Spleen (tissue), 11 donors: ENCODE measurements around the gene ASH1L. TPM values are rescaled to one million over a fixed set of nuclear protein-coding genes. Genes with fewer than 3 reads are reported as not detected.

Experiments used
- DNase-seq: peaks from one replicate; pipeline ENCODE4 v3.0.0-alpha.2; 2020
- H3K27ac ChIP-seq, 8 donors: fragments of 200-600 bp; sonication (generic) in 7 of 8; 1 replicate in 4 of 8; 2 replicates in 4 of 8; pipeline versions ENCODE4 v1.5.0 to v1.8.0; 2016 to 2021; ENCODE audit warnings: inconsistent platforms in 4 of 8, mild to moderate bottlenecking in 4 of 8, moderate library complexity in 1 of 8
- H3K27me3 ChIP-seq, 7 donors: fragments of 200-600 bp; sonication (generic) in 6 of 7; replicated peaks in 1 of 7; 1 replicate in 4 of 7; 2 replicates in 3 of 7; pipeline versions ENCODE4 v1.5.0 to v1.8.0; 2016 to 2021; ENCODE audit warnings: inconsistent platforms in 3 of 7, mild to moderate bottlenecking in 1 of 7
- H3K36me3 ChIP-seq, 6 donors: fragments of 200-600 bp; sonication (generic) in 5 of 6; 1 replicate in 4 of 6; 2 replicates in 2 of 6; pipeline versions ENCODE4 v1.5.0 to v1.8.0; 2016 to 2021; ENCODE audit warnings: inconsistent platforms in 2 of 6
- H3K4me1 ChIP-seq, 6 donors: fragments of 200-600 bp; sonication (generic) in 5 of 6; 1 replicate in 3 of 6; 2 replicates in 3 of 6; pipeline versions ENCODE4 v1.5.0 to v1.8.0; 2016 to 2021; ENCODE audit warnings: inconsistent platforms in 3 of 6
- H3K4me3 ChIP-seq, 8 donors: fragments of 200-600 bp; sonication (generic) in 7 of 8; 1 replicate in 4 of 8; 2 replicates in 4 of 8; pipeline versions ENCODE4 v1.5.0 to v1.8.0; 2016 to 2021; ENCODE audit warnings: inconsistent platforms in 4 of 8, mild to moderate bottlenecking in 4 of 8, moderate library complexity in 2 of 8
- H3K9me3 ChIP-seq, 8 donors: fragments of 200-600 bp; sonication (generic) in 7 of 8; 1 replicate in 4 of 8; 2 replicates in 4 of 8; pipeline versions ENCODE4 v1.5.0 to v1.8.0; 2016 to 2021; ENCODE audit warnings: inconsistent platforms in 4 of 8
- POLR2A ChIP-seq, 3 donors: fragments of 450-650 bp; IDR thresholded peaks; one replicate each; pipeline ENCODE4 v1.5.1; 2017; ENCODE audit warnings: antibody characterized with exemption in 3 of 3, mild to moderate bottlenecking in 1 of 3
- POLR2AphosphoS5 ChIP-seq, 3 donors: sonication (generic); formaldehyde crosslinking; IDR thresholded peaks; one replicate each; pipeline ENCODE4 v1.5.1; 2017; ENCODE audit warnings: antibody characterized with exemption in 3 of 3
- WGBS, 5 donors: extraction: QIAGEN DNeasy Blood & Tissue Kit in 3 of 5; methylation state at CpG; one replicate each; pipeline versions ENCODE4 v1.1.5 to v1.1.7; 2013 to 2018; 5-methylcytosine and 5-hydroxymethylcytosine counted together
- intact Hi-C: fragments of 100-400 bp; cut with DNase I; formaldehyde crosslinking; loops from one replicate; pipeline ENCODE4 v1.15.0; 2023; ENCODE audit warnings: low total_unique reads
- polyA plus RNA-seq, 3 donors: library from polyadenylated mRNA; stranded (reverse); fragments of 200-250 nt; gene quantifications; one replicate each; pipeline ENCODE4 v1.2.1, GENCODE V29; 2013
- total RNA-seq, 7 donors: library from RNA; depleted of rRNA in 3 of 7; stranded (reverse); fragments of >200 nt in 3 of 7; fragmentation: NEBNext Ultra II Directional in 4 of 7; extraction: Animal tissue kit (Norgen Biotek cat#: 25700) in 4 of 7; gene quantifications; one replicate each; pipeline versions ENCODE4 v1.1.0 to v1.2.1, GENCODE V29; 2016 to 2021
- TF ChIP-seq, protein P1 (sequence below), 11 experiments: fragments of 200-600 bp in 7 of 11; fragments of 450-650 bp in 4 of 11; sonication (generic) in 4 of 11; IDR thresholded peaks in 8 of 11; conservative IDR thresholded peaks in 3 of 11; 1 replicate in 7 of 11; 2 replicates in 4 of 11; pipeline versions ENCODE4 v1.4.0 to v1.8.0; 2016 to 2021; ENCODE audit warnings: antibody characterized with exemption in 11 of 11, inconsistent platforms in 4 of 11, mild to moderate bottlenecking in 1 of 11
- donor health status: healthy with polysubstance abuse.
- donor health status: DM: no; HTN: no; CAD: no; lungs with moderate emphysema.
- donor health status: DM: no; HTN: no; CAD: no.
- donor health status: Bipolar disorder and iron deficiency.
- donor health status: healthy.
- donor health status: DM: no; HTN: no; CAD: no.
- donor health status: DM: yes; HTN: yes; CAD: no.

Gene ASH1L
- total and polyA plus RNA-seq, 10 donors, result 2.5 to 89.8 (median 69.1) TPM

DNA sequence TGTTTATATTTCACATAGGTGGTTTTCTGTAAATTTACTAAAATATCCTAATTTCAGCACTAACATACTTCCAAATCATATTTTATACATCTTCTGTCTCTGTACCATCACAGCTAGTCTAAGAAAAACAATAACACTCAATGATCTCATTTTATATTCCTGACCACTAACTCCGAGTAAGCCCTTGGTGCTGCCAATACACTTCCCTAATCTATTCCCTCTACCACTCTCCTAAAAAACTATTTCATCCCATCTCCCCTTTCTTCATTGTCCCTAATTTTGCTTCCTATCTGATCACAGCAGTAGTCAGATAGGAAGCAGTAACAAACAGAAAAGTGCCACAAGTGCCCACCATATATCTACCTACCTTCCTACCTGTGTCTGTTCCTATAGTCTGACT lies 36.2 kb downstream of the ASH1L start:
- intact Hi-C loops, result no loop called here
- no peak overlapping the region for H3K27ac ChIP-seq
- TF ChIP-seq POLR2A (IDR thresholded peaks at IDR 0.05), result no peak
- TF ChIP-seq, protein P1, sequence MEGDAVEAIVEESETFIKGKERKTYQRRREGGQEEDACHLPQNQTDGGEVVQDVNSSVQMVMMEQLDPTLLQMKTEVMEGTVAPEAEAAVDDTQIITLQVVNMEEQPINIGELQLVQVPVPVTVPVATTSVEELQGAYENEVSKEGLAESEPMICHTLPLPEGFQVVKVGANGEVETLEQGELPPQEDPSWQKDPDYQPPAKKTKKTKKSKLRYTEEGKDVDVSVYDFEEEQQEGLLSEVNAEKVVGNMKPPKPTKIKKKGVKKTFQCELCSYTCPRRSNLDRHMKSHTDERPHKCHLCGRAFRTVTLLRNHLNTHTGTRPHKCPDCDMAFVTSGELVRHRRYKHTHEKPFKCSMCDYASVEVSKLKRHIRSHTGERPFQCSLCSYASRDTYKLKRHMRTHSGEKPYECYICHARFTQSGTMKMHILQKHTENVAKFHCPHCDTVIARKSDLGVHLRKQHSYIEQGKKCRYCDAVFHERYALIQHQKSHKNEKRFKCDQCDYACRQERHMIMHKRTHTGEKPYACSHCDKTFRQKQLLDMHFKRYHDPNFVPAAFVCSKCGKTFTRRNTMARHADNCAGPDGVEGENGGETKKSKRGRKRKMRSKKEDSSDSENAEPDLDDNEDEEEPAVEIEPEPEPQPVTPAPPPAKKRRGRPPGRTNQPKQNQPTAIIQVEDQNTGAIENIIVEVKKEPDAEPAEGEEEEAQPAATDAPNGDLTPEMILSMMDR (IDR thresholded peaks at IDR 0.05 in 8 of 11, conservative IDR thresholded peaks at IDR 0.05 in 3 of 11), result no peak
- no peak for TF ChIP-seq POLR2AphosphoS5 (IDR thresholded peaks at IDR 0.05)
- no peak for DNase-seq
- H3K27me3 ChIP-seq, result no peaks in the 10 kb centered on the region
- peaks cover 0 to under 1% (median 0%) of the 10 kb centered on the region in 6 donors for H3K36me3 ChIP-seq
- no peak overlapping the region for H3K4me3 ChIP-seq
- 83 to 94% (median 89%) methylated on average over 1 of the region's 1 CpG for WGBS, 5 donors
- H3K9me3 ChIP-seq, result no peaks in the 10 kb centered on the region
- H3K4me1 ChIP-seq, result peaks cover 11 to 99% (median 47%) of the 10 kb centered on the region in 6 donors

DNA sequence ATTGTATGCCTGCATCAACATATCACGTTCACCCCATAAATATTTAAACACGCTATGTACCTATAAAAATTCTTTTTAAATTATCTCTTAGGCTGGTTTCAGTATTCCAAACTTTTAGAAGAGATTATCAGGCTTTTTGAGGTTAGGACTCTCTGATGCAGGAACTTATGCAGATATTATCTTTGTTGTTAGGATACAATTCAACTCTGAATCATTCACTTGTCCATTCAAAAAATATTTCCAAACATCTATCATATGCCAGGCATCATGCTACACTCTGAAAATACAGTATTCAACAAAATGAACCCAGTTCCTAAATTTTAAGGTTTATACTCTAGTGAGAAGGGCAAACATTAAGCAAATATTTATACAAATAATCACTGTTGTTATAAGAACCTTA lies 40.5 kb downstream of the ASH1L start:
- Histone ChIP-seq H3K27me3 (no peaks in the 10 kb centered on the region), H3K9me3 (no peaks in the 10 kb centered on the region), H3K4me3 (no peak overlapping the region), H3K27ac (no peak overlapping the region), H3K36me3 (peaks cover 0 to 28% (median 15%) of the 10 kb centered on the region in 6 donors), H3K4me1 (peaks cover 5 to 81% (median 27%) of the 10 kb centered on the region in 6 donors)
- intact Hi-C loops, result no loop called here
- TF ChIP-seq POLR2AphosphoS5 (IDR thresholded peaks at IDR 0.05) (no peak), POLR2A (IDR thresholded peaks at IDR 0.05) (no peak)
- TF ChIP-seq, protein P1 (IDR thresholded peaks at IDR 0.05 in 8 of 11, conservative IDR thresholded peaks at IDR 0.05 in 3 of 11), result no peak
- no peak for DNase-seq
- WGBS, 5 donors, result 92 to 96% (median 93%) methylated on average over 2 of the region's 2 CpGs

DNA sequence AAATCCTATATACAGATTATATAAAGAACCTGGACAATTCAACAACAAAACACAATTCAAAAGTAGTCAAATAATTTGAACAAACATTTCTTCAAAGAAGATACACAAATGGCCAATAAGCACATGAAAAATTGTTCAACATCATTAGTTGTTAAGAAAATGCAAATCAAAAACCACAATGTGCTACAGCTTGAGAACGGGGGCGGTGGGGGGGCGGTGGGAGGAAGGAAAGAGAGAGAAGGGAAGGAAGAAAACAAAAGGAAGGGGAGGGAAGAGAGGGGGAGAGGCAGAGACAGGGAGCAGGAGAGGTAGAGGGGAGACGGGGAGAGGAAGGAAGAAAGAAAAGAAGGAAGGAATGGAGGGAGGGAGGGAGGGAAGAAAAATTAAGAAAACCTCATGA lies 44.1 kb downstream of the ASH1L start:
- DNase-seq, result no peak
- 14 to 25% (median 21%) methylated on average over 4 of the region's 4 CpGs for WGBS, 5 donors
- H3K9me3 ChIP-seq, result no peaks in the 10 kb centered on the region
- intact Hi-C loops, result no loop called here
- no peak overlapping the region for H3K27ac ChIP-seq
- H3K27me3 ChIP-seq, result no peaks in the 10 kb centered on the region
- H3K4me1 ChIP-seq, result peaks cover 15 to 81% (median 32%) of the 10 kb centered on the region in 6 donors
- peaks cover 0 to 35% (median 15%) of the 10 kb centered on the region in 6 donors for H3K36me3 ChIP-seq
- no peak overlapping the region for H3K4me3 ChIP-seq
- TF ChIP-seq, protein P1 (IDR thresholded peaks at IDR 0.05 in 8 of 11, conservative IDR thresholded peaks at IDR 0.05 in 3 of 11), result no peak
- TF ChIP-seq POLR2A (IDR thresholded peaks at IDR 0.05), result no peak
- TF ChIP-seq POLR2AphosphoS5 (IDR thresholded peaks at IDR 0.05), result no peak

DNA sequence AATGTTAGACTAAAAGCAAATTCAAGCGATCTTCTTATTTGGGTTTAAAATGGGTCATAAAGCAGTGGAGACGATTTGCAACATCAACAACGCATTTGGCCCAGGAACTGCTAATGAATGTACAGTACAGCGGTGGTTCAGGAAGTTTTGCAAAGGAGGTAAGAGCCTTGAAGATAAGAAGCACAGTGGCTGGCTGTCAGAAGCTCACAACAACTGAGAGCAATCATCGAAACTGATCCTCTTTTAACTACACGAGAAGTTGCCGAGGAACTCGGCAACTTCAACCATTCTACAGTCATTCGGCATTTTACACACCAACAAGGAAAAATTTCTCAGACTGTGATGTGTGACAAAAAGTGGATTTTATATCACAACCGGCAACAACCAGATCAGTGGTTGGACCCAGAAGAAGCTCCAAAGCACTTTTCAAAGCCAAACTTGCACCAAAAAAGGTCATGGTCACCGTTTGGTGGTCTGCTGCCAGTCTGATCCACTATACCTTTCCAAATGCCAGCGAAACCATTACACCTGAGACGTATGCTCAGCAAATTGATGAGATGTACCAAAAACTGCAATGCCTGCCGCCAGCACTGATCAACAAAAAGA lies 47.9 kb downstream of the ASH1L start:
- intact Hi-C loops, result no loop called here
- H3K27me3 ChIP-seq, result no peaks in the 10 kb centered on the region
- no peak overlapping the region for H3K4me3 ChIP-seq
- no peak overlapping the region for H3K27ac ChIP-seq
- H3K4me1 ChIP-seq, result peaks cover 15 to 68% (median 39%) of the 10 kb centered on the region in 6 donors
- H3K36me3 ChIP-seq, result peaks cover 0 to 48% (median 12%) of the 10 kb centered on the region in 6 donors
- TF ChIP-seq POLR2A (IDR thresholded peaks at IDR 0.05), result no peak
- TF ChIP-seq, protein P1 (IDR thresholded peaks at IDR 0.05 in 8 of 11, conservative IDR thresholded peaks at IDR 0.05 in 3 of 11), result no peak
- TF ChIP-seq POLR2AphosphoS5 (IDR thresholded peaks at IDR 0.05), result no peak
- 52 to 68% (median 65%) methylated on average over 14 of the region's 14 CpGs for WGBS, 5 donors
- H3K9me3 ChIP-seq, result no peaks in the 10 kb centered on the region
- DNase-seq, result no peak
